H1 (cell line): ENCODE data around the gene NCBP2. TPM values are rescaled to one million over a fixed set of nuclear protein-coding genes. Genes with fewer than 3 reads are reported as not detected.

Experiments
- CTCF ChIA-PET: fragments of 300-600 bp; sonication (Branson Sonifier 250); formaldehyde crosslinking; loops from one replicate; lab custom pipeline; 2021; ENCODE audit not compliant: partially characterized antibody; lab: Charles Lee
- POLR2A ChIA-PET: fragments of 300-600 bp; sonication (Branson Sonifier 250); formaldehyde crosslinking; loops from one replicate; lab custom pipeline; 2021; ENCODE audit warnings: inconsistent platforms; ENCODE audit not compliant: partially characterized antibody; lab: Charles Lee
- DNase-seq, 2 experiments: peaks; one replicate each; pipeline versions ENCODE4 v3.0.0 to v3.0.0-alpha.2; 2010 to 2022; ENCODE audit warnings: low spot score in 2 of 2, low read depth in 1 of 2, mixed read lengths in 1 of 2
- FAIRE-seq: peaks from 2 replicates; lab custom pipeline; 2011; peaks lifted over from hg19 to GRCh38; lab: Jason Lieb, UNC
- H2AFZ ChIP-seq: 2 replicates; pipeline ENCODE4 v1.8.1; 2012; ENCODE audit warnings: low read length, inconsistent platforms
- H2AK5ac ChIP-seq: 2 replicates; pipeline ENCODE4 v1.6.1; 2013; ENCODE audit warnings: low read depth, low read length
- H2BK120ac ChIP-seq: replicated peaks from 2 replicates; pipeline ENCODE3; 2013; ENCODE audit warnings: low read depth, low read length, inconsistent platforms
- H2BK12ac ChIP-seq: 2 replicates; pipeline ENCODE4 v1.6.1; 2013; ENCODE audit warnings: low read depth, low read length
- H2BK15ac ChIP-seq: 2 replicates; pipeline ENCODE4 v1.6.1; 2013; ENCODE audit warnings: low read length
- H2BK20ac ChIP-seq: 2 replicates; pipeline ENCODE4 v1.6.1; 2013; ENCODE audit warnings: low read length
- H2BK5ac ChIP-seq: 2 replicates; pipeline ENCODE4 v1.6.1; 2013; ENCODE audit warnings: low read depth, low read length
- H3K14ac ChIP-seq: 2 replicates; pipeline ENCODE4 v1.6.1; 2013; ENCODE audit warnings: inconsistent platforms; ENCODE audit not compliant: insufficient read length
- H3K18ac ChIP-seq: 2 replicates; pipeline ENCODE4 v1.6.1; 2013; ENCODE audit warnings: low read length; ENCODE audit errors: extremely low read depth
- H3K23ac ChIP-seq: 2 replicates; pipeline ENCODE4 v1.6.1; 2013; ENCODE audit warnings: inconsistent platforms; ENCODE audit not compliant: insufficient read length
- H3K23me2 ChIP-seq: 2 replicates; pipeline ENCODE4 v1.6.1; 2013; ENCODE audit warnings: low read depth, low read length
- H3K27ac ChIP-seq: 2 replicates; pipeline ENCODE4 v1.6.1; 2011; ENCODE audit warnings: low read depth, low read length, inconsistent platforms
- H3K27me3 ChIP-seq, 4 experiments: replicated peaks in 1 of 4; 1 replicate in 1 of 4; 2 replicates in 3 of 4; pipeline versions ENCODE4 v1.6.1 to v1.8.1; 2011 to 2013; ENCODE audit warnings: low read length in 3 of 4, mild to moderate bottlenecking in 3 of 4, inconsistent platforms in 2 of 4, mixed read lengths in 2 of 4, moderate library complexity in 1 of 4; ENCODE audit not compliant: control insufficient read depth in 3 of 4, insufficient read depth in 3 of 4; ENCODE audit errors: extremely low read depth in 1 of 4
- H3K36me3 ChIP-seq, 4 experiments: 2 replicates each; pipeline versions ENCODE4 v1.6.1 to v1.8.1; 2011 to 2013; ENCODE audit warnings: mild to moderate bottlenecking in 4 of 4, low read length in 3 of 4, moderate library complexity in 2 of 4, control low read depth in 1 of 4, inconsistent platforms in 1 of 4; ENCODE audit not compliant: insufficient read depth in 4 of 4, control insufficient read depth in 2 of 4
- H3K4ac ChIP-seq: replicated peaks from 2 replicates; pipeline ENCODE3; 2013; ENCODE audit warnings: low read length, low read depth, mixed read lengths, inconsistent platforms; ENCODE audit not compliant: insufficient read length
- H3K4me1 ChIP-seq, 4 experiments: replicated peaks in 1 of 4; 1 replicate in 1 of 4; 2 replicates in 3 of 4; pipeline versions ENCODE4 v1.6.1 to v1.8.1; 2011 to 2013; ENCODE audit warnings: low read length in 3 of 4, inconsistent platforms in 2 of 4, mixed read lengths in 1 of 4; ENCODE audit not compliant: insufficient read depth in 4 of 4, control insufficient read depth in 3 of 4
- H3K4me2 ChIP-seq, 2 experiments: 2 replicates each; pipeline versions ENCODE4 v1.6.1 to v1.8.1; 2011 to 2013; ENCODE audit warnings: low read depth in 2 of 2, low read length in 2 of 2, control low read depth in 1 of 2, inconsistent platforms in 1 of 2, mild to moderate bottlenecking in 1 of 2; ENCODE audit not compliant: insufficient read depth in 1 of 2
- H3K4me3 ChIP-seq, 4 experiments: fragments of 200-600, 300-600 bp in 1 of 4; sonication (generic), shearing (Covaris generic), sonication (Bioruptor Twin) in 1 of 4; 2 replicates each; pipeline versions ENCODE4 v1.5.1 to v1.8.1; 2011 to 2016; ENCODE audit warnings: low read length in 4 of 4, low read depth in 3 of 4, control low read depth in 2 of 4, inconsistent platforms in 2 of 4, mild to moderate bottlenecking in 2 of 4, mixed read lengths in 1 of 4, moderate library complexity in 1 of 4; ENCODE audit not compliant: insufficient read depth in 2 of 4; ENCODE audit errors: extremely low read depth in 1 of 4
- H3K56ac ChIP-seq: replicated peaks from 2 replicates; pipeline ENCODE3; 2013; ENCODE audit warnings: low read depth, mild to moderate bottlenecking, mixed read lengths, low read length, inconsistent platforms; ENCODE audit not compliant: insufficient read length
- H3K79me1 ChIP-seq: 2 replicates; pipeline ENCODE4 v1.6.1; 2013; ENCODE audit warnings: low read depth, low read length, control low read depth
- H3K79me2 ChIP-seq, 2 experiments: 2 replicates each; pipeline versions ENCODE4 v1.6.1 to v1.8.1; 2012 to 2013; ENCODE audit warnings: low read length in 2 of 2, mild to moderate bottlenecking in 2 of 2, inconsistent platforms in 1 of 2; ENCODE audit not compliant: insufficient read depth in 2 of 2, control insufficient read depth in 1 of 2
- H3K9ac ChIP-seq, 4 experiments: replicated peaks in 1 of 4; 1 replicate in 1 of 4; 2 replicates in 3 of 4; pipeline versions ENCODE4 v1.6.1 to v1.8.1; 2011 to 2013; ENCODE audit warnings: low read depth in 3 of 4, low read length in 3 of 4, control low read depth in 2 of 4, mild to moderate bottlenecking in 2 of 4, moderate library complexity in 2 of 4, inconsistent platforms in 1 of 4; ENCODE audit errors: extremely low read depth in 1 of 4
- H3K9me3 ChIP-seq, 2 experiments: 2 replicates each; pipeline versions ENCODE4 v1.6.1 to v1.8.1; 2012 to 2013; ENCODE audit warnings: mild to moderate bottlenecking in 2 of 2, moderate library complexity in 2 of 2, control low read depth in 1 of 2, inconsistent platforms in 1 of 2, low read depth in 1 of 2, low read length in 1 of 2, mixed read lengths in 1 of 2; ENCODE audit not compliant: insufficient read depth in 2 of 2
- H4K20me1 ChIP-seq, 2 experiments: replicated peaks in 1 of 2; 2 replicates each; pipeline versions ENCODE3 to v1.8.1; 2011 to 2013; ENCODE audit warnings: inconsistent platforms in 2 of 2, low read length in 2 of 2, mild to moderate bottlenecking in 1 of 2; ENCODE audit not compliant: insufficient read depth in 2 of 2, control insufficient read depth in 1 of 2
- H4K5ac ChIP-seq: 2 replicates; pipeline ENCODE4 v1.6.1; 2013; ENCODE audit warnings: low read length, low read depth, mixed read lengths, inconsistent platforms; ENCODE audit not compliant: insufficient read length
- H4K8ac ChIP-seq: 2 replicates; pipeline ENCODE4 v1.8.0; 2013; ENCODE audit warnings: mild to moderate bottlenecking, moderate library complexity, low read length, inconsistent platforms; ENCODE audit not compliant: insufficient read depth; ENCODE audit errors: extremely low read depth
- H4K91ac ChIP-seq: replicated peaks from 2 replicates; pipeline ENCODE3; 2013; ENCODE audit warnings: low read length, mixed read lengths, inconsistent platforms; ENCODE audit not compliant: insufficient read length
- CTCF ChIP-seq, 3 experiments: IDR thresholded peaks; 1 replicate in 2 of 3; 2 replicates in 1 of 3; pipeline versions ENCODE4 v1.5.1 to v1.6.1; 2011; ENCODE audit warnings: low read length in 3 of 3, mild to moderate bottlenecking in 3 of 3, inconsistent platforms in 2 of 3, low read depth in 1 of 3, moderate library complexity in 1 of 3; ENCODE audit not compliant: insufficient read depth in 1 of 3; ENCODE audit errors: control extremely low read depth in 1 of 3
- MAFK ChIP-seq: IDR thresholded peaks from 2 replicates; pipeline ENCODE4 v1.6.1; 2012; ENCODE audit warnings: low read depth, mild to moderate bottlenecking, improper control_type of control experiment, low read length
- RAD21 ChIP-seq, 2 experiments: IDR thresholded peaks in 1 of 2; conservative IDR thresholded peaks in 1 of 2; 2 replicates each; pipeline ENCODE4 v1.6.1; 2011; ENCODE audit warnings: low read depth in 2 of 2, low read length in 2 of 2, improper control_type of control experiment in 1 of 2, inconsistent platforms in 1 of 2, mild to moderate bottlenecking in 1 of 2, moderate library complexity in 1 of 2
- TBP ChIP-seq: IDR thresholded peaks from 2 replicates; pipeline ENCODE4 v1.6.1; 2011; ENCODE audit warnings: low read depth, low read length, improper control_type of control experiment
- USF2 ChIP-seq: IDR thresholded peaks from 2 replicates; pipeline ENCODE4 v1.6.1; 2011; ENCODE audit warnings: low read length, improper control_type of control experiment
- YY1 ChIP-seq: IDR thresholded peaks from 2 replicates; pipeline ENCODE4 v1.6.1; 2011; ENCODE audit warnings: low read depth, mild to moderate bottlenecking, low read length
- WGBS, 2 experiments: shearing (Covaris generic) in 1 of 2; methylation state at CpG; one replicate each; pipeline versions ENCODE4 v1.1.6 to v1.1.7; 2013 to 2015; ENCODE audit warnings: low lambda C conversion rate in 2 of 2, mixed read lengths in 2 of 2, inconsistent platforms in 1 of 2, low coverage in 1 of 2, missing lambda C conversion rate in 1 of 2; ENCODE audit not compliant: insufficient replicate concordance in 2 of 2, insufficient coverage in 1 of 2, insufficient read length in 1 of 2; ENCODE audit errors: extremely low coverage in 1 of 2, missing lambda C conversion rate in 1 of 2; 5-methylcytosine and 5-hydroxymethylcytosine counted together
- polyA plus RNA-seq, 7 experiments: library from polyadenylated mRNA; depleted of rRNA in 3 of 7; stranded (reverse) in 5 of 7; unstranded in 2 of 7; fragments of >200 nt in 5 of 7; fragments of 200-250 nt in 2 of 7; gene quantifications; 1 replicate in 5 of 7; 2 replicates in 1 of 7; 4 replicates in 1 of 7; pipeline versions ENCODE4 v1.2.1 to v1.2.3, GENCODE V29; 2011 to 2013; ENCODE audit warnings: missing spikeins in 2 of 7, mixed read lengths in 2 of 7
- total RNA-seq: library from RNA; stranded (reverse); fragmentation: NEBNext Ultra II Directional; extraction: Animal tissue kit (Norgen Biotek cat#: 25700); gene quantifications from 2 replicates; pipeline ENCODE4 v1.2.1, GENCODE V29; 2021

Gene NCBP2
- total and polyA plus RNA-seq, 2 of the 8 experiments (the other 6 are each of a cell fraction or from before 2014, with no cell fraction given), result 34.1 to 100 TPM

- ChIA-PET POLR2A (interaction anchor here (0.8 to 1.3 kb wide), 2 partner anchors 12 to 21 kb away, joined by 3 read pairs; no protein-coding TSS in a partner anchor), CTCF (interaction anchor here (0.6 to 1.8 kb wide), 8 partner anchors 13 to 358 kb away, joined by 3 to 4 read pairs (median 3); partner anchors contain the start of gene MELTF)
- Histone ChIP-seq H2BK20ac (no peak overlapping the region), H3K27me3 (no peaks in the 10 kb centered on the region), H4K8ac (peak overlapping the region; percentile 73; the same call in 1 of the 2 replicates), H2AK5ac (no peak overlapping the region), H3K27ac (no peak overlapping the region), H3K36me3 (no peaks in the 10 kb centered on the region), H2AFZ (peak overlapping the region; percentile 78), H2BK120ac (no peak overlapping the region), H3K4me2 (peak overlapping the region in 1 of 2 experiments; percentile 41; a peak in 1 of 4 replicates), H3K4me1 (peaks cover under 1 to 1% (median 1%) of the 10 kb centered on the region in 4 experiments), H3K4me3 (no peak overlapping the region), H3K4ac (no peak overlapping the region), H3K79me2 (peaks cover 1 to 3% of the 10 kb centered on the region in 2 experiments; a peak in 3 of 4 replicates), H2BK12ac (peak overlapping the region; percentile 50; the same call in 1 of the 2 replicates), H3K9me3 (no peaks in the 10 kb centered on the region), H3K23ac (no peak overlapping the region), H2BK5ac (no peak overlapping the region), H3K14ac (no peak overlapping the region), H3K79me1 (peaks cover under 1% of the 10 kb centered on the region; the same call in 1 of the 2 replicates), H3K56ac (no peak overlapping the region), H3K23me2 (0 out of 2 replicates have a peak, but pooled peaks cover 1% of the 10 kb centered on the region), H4K20me1 (peaks cover 0 to 1% of the 10 kb centered on the region in 2 experiments), H3K18ac (no peak overlapping the region), H4K5ac (no peak overlapping the region), H3K9ac (no peak overlapping the region), H4K91ac (peak overlapping the region; percentile 40), H2BK15ac (no peak overlapping the region)
- no peak for TF ChIP-seq MAFK
- no peak for TF ChIP-seq YY1
- no peak for TF ChIP-seq TBP
- no peak for TF ChIP-seq USF2
- peak; percentile 49 to 66 for TF ChIP-seq RAD21 (IDR thresholded peaks at IDR 0.05 in 1 of 2, conservative IDR thresholded peaks at IDR 0.05 in 1 of 2; ENCODE audit: low read depth in 2 of 2, low read length in 2 of 2)
- peak; percentile 41 to 59 (median 46) for TF ChIP-seq CTCF (IDR thresholded peaks at IDR 0.05; ENCODE audit: control extremely low read depth in 1 of 3, insufficient read depth in 1 of 3, low read depth in 1 of 3, low read length in 3 of 3)
- WGBS, 2 experiments, result 71% methylated on average over 15 of the region's 22 CpGs; no CpG with 5 or more reads in 1 of the 2 experiments
- DNase-seq (peak in 1 of 2 experiments; percentile 56), FAIRE-seq (no peak)
These were observed 6.3 kb upstream of the NCBP2 start for GRCh38 chr3:196948442-196949284.
